ENCODE measurements around the gene DTNA.

DNA sequence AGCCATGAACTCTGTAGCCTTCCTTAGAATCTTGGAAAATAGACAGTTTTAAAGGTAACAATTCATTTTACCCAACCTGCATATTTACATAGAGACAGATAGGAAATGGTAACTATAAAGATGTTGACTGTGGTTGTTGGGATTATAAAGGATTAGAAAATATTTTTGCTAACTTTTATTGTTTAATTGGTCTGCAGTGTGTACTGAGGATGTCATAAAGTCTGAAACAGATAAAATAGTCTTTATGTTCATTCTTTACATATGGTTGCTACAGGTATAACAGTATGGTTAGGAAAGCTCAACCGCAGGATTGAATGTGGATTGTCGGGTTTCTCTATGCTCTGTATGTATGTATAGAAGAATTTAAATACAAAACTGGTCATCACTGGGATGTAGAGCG, 7.3 kb upstream of the DTNA start:
- TF ChIP-seq, protein P1, sequence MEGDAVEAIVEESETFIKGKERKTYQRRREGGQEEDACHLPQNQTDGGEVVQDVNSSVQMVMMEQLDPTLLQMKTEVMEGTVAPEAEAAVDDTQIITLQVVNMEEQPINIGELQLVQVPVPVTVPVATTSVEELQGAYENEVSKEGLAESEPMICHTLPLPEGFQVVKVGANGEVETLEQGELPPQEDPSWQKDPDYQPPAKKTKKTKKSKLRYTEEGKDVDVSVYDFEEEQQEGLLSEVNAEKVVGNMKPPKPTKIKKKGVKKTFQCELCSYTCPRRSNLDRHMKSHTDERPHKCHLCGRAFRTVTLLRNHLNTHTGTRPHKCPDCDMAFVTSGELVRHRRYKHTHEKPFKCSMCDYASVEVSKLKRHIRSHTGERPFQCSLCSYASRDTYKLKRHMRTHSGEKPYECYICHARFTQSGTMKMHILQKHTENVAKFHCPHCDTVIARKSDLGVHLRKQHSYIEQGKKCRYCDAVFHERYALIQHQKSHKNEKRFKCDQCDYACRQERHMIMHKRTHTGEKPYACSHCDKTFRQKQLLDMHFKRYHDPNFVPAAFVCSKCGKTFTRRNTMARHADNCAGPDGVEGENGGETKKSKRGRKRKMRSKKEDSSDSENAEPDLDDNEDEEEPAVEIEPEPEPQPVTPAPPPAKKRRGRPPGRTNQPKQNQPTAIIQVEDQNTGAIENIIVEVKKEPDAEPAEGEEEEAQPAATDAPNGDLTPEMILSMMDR (conservative IDR thresholded peaks at IDR 0.05; ENCODE audit: low read depth, low read length) = no peak
- TF ChIP-seq EZH2phosphoT487 (IDR thresholded peaks at IDR 0.05; ENCODE audit: borderline replicate concordance, low read length) (no peak), EZH2 (IDR thresholded peaks at IDR 0.05; ENCODE audit: low read length, unreplicated experiment) (no peak)

Data from PC-3 (cell line).